Mesothelial cell of epicardium (in vitro differentiated cells): Measurements from ENCODE around the gene DNAH8. TPM values are rescaled to one million over a fixed set of nuclear protein-coding genes. Genes with fewer than 3 reads are reported as not detected.

Source experiments
- DNase-seq, 2 experiments: peaks; one replicate each; pipeline ENCODE4 v3.0.0; 2021; ENCODE audit warnings: low spot score in 2 of 2; ENCODE audit not compliant: unreplicated experiment in 2 of 2
- H3K27ac Mint-ChIP-seq: 2 replicates; pipeline ENCODE4 v1.8.0; 2021; ENCODE audit warnings: mixed read lengths
- H3K27me3 Mint-ChIP-seq: 2 replicates; pipeline ENCODE4 v1.8.0; 2021; ENCODE audit warnings: low read depth, mixed read lengths
- H3K36me3 Mint-ChIP-seq: 2 replicates; pipeline ENCODE4 v1.8.0; 2021; ENCODE audit warnings: mixed read lengths
- H3K4me1 Mint-ChIP-seq: 2 replicates; pipeline ENCODE4 v1.8.0; 2021; ENCODE audit warnings: mixed read lengths
- H3K4me3 Mint-ChIP-seq: 2 replicates; pipeline ENCODE4 v1.8.0; 2021; ENCODE audit warnings: mild to moderate bottlenecking, moderate library complexity, mixed read lengths
- H3K9me3 Mint-ChIP-seq: 2 replicates; pipeline ENCODE4 v1.8.0; 2021; ENCODE audit warnings: mixed read lengths
- CTCF ChIP-seq: fragments of 200-600 bp; sonication (generic); IDR thresholded peaks from one replicate; pipeline ENCODE4 v1.5.0; 2021; ENCODE audit warnings: antibody characterized with exemption; ENCODE audit not compliant: unreplicated experiment
- total RNA-seq: library from RNA; stranded (reverse); gene quantifications from 3 replicates; pipeline ENCODE4 v1.2.1, GENCODE V29; 2021

Gene DNAH8
- total RNA-seq, 1 donor from 2014 or later, result 0.25 TPM

GRCh38 chr6:39026175-39026574 lies 311.1 kb downstream of the DNAH8 start:
- Mint-ChIP-seq H3K36me3 (no peaks in the 10 kb centered on the region), H3K27ac (no peak overlapping the region), H3K4me1 (no peaks in the 10 kb centered on the region), H3K4me3 (no peak overlapping the region), H3K27me3 (peaks cover 66% of the 10 kb centered on the region), H3K9me3 (no peaks in the 10 kb centered on the region)
- no peak for DNase-seq
- no peak for TF ChIP-seq CTCF

DNA sequence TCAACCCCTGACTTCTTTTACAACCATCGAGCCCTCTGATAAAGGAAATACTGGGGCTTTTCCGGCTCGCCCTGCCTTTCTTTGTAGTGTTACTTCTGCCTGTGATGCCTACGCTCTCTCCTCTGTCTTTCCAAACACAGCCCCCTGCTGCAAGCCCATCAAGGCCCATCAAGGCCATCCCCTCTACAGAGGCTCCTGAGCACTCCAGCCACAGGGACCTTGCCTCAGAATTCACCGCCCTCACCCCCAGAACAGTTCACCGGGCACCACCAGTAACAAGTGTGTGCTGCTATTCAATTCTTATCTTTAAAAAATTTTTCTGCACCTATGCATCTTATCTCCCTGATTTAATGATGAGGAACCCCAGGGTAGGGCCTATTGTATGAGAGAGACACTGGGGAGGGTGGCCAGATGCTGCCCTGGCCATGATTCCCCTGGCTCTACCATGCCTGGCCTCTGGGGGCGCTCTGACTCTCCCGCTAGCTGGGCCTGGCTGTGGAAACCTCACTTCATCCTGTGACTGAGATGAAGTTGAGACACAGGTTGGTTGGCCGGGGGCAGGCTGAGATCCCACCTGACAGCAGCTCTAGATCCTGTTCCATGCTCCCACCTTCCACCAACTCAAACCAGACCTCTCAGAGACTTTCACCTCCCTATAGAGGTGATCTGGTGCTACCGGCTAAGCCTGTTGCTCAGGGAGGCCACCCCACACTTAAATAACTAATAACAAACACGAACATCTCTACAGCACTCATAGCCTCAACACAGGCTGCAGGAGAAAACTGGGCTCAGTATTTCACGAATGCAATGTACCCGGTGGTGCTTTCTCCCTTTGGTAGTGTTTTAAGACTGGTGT lies 314.3 kb downstream of the DNAH8 start:
- H3K9me3 Mint-ChIP-seq, result no peaks in the 10 kb centered on the region
- H3K4me3 Mint-ChIP-seq, result no peak overlapping the region
- peaks cover 85% of the 10 kb centered on the region for H3K27me3 Mint-ChIP-seq

DNA sequence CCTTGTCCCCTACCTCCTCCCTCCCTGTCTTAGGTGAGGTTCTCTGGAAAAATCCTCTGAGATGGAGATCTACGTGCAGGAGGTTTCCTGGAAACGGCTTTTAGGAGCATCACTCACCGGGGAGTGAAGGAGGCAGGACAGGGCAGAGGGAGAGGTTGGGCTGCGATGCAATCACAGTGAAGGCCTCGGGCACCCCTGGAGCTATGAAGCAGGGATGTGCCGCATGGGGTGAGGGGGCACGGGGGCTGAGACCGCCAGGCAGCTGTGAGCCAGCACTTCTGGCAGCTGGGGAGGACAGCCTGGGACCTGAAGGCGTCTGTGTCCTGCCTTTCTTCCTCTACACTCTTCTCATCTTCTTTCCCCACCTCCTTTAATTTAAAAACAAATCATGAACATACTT lies 320.6 kb downstream of the DNAH8 start:
- peaks cover 95% of the 10 kb centered on the region for H3K27me3 Mint-ChIP-seq
- no peak for TF ChIP-seq CTCF

More for the DNA sequence above, 314.3 kb downstream of the DNAH8 start:
- H3K36me3 Mint-ChIP-seq, result no peaks in the 10 kb centered on the region
- TF ChIP-seq CTCF, result peak; percentile 52
- H3K4me1 Mint-ChIP-seq, result no peaks in the 10 kb centered on the region
- no peak overlapping the region for H3K27ac Mint-ChIP-seq
- no peak for DNase-seq

GRCh38 chr6:39037082-39037508 lies 322.0 kb downstream of the DNAH8 start:
- no peak overlapping the region for H3K27ac Mint-ChIP-seq
- TF ChIP-seq CTCF, result no peak
- no peaks in the 10 kb centered on the region for H3K36me3 Mint-ChIP-seq
- no peak for DNase-seq
- H3K9me3 Mint-ChIP-seq, result no peaks in the 10 kb centered on the region
- peaks cover 99% of the 10 kb centered on the region for H3K27me3 Mint-ChIP-seq
- no peaks in the 10 kb centered on the region for H3K4me1 Mint-ChIP-seq
- no peak overlapping the region for H3K4me3 Mint-ChIP-seq

More for the DNA sequence above, 320.6 kb downstream of the DNAH8 start:
- no peaks in the 10 kb centered on the region for H3K4me1 Mint-ChIP-seq
- H3K9me3 Mint-ChIP-seq, result no peaks in the 10 kb centered on the region
- DNase-seq, result no peak
- no peak overlapping the region for H3K27ac Mint-ChIP-seq
- H3K4me3 Mint-ChIP-seq, result no peak overlapping the region
- no peaks in the 10 kb centered on the region for H3K36me3 Mint-ChIP-seq

DNA sequence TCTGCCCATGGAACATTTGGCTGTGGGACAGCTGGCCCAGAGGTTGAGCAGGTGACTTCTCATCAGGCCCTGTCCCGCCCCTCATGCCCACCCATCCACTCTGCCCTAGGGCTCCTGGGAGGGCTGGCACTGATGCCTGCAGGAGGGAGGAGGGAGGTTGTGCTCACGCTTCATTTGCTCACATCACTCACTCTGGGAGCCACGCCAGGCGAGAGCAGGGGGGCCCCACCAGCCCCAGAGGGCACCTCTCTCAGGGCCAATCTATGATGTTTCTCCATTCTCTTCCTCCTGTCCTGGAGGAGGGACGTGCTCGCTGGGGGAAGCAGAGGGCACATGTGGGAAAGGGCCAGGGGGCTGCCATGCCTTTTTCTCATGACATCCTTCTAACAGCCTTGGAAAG lies 322.6 kb downstream of the DNAH8 start:
- Mint-ChIP-seq H3K4me1 (no peaks in the 10 kb centered on the region), H3K36me3 (no peaks in the 10 kb centered on the region), H3K9me3 (no peaks in the 10 kb centered on the region), H3K27me3 (peaks cover 99% of the 10 kb centered on the region), H3K4me3 (no peak overlapping the region), H3K27ac (no peak overlapping the region)
- no peak for DNase-seq
- no peak for TF ChIP-seq CTCF
